Activated T-helper 2 cell treated with anti-CD3 and anti-CD28 coated beads, Interferon-gamma antibody, Interleukin-2, Interleukin-4, amounts not matched to agents 10 μg/mL and 5 μg/mL and 100 μg/mL, durations not matched to agents 14 hours and 24 hours and 36 hours (primary cell): ENCODE data around the gene TEX10. TPM values are rescaled to one million over a fixed set of nuclear protein-coding genes. Genes with fewer than 3 reads are reported as not detected.

ENCODE experiments used
- DNase-seq: peaks from one replicate; pipeline ENCODE4 v3.0.0; 2021; ENCODE audit warnings: low spot score
- H3K27ac Mint-ChIP-seq: one replicate; pipeline ENCODE4 v1.8.0; 2021; ENCODE audit warnings: mixed read lengths
- H3K27me3 Mint-ChIP-seq: one replicate; pipeline ENCODE4 v1.8.0; 2021; ENCODE audit warnings: low read depth, mixed read lengths
- H3K36me3 Mint-ChIP-seq: one replicate; pipeline ENCODE4 v1.8.0; 2021; ENCODE audit warnings: low read depth, mixed read lengths
- H3K4me1 Mint-ChIP-seq: one replicate; pipeline ENCODE4 v1.8.0; 2021; ENCODE audit warnings: low read depth, mixed read lengths
- H3K4me3 Mint-ChIP-seq: one replicate; pipeline ENCODE4 v1.8.0; 2021; ENCODE audit warnings: low read depth, mild to moderate bottlenecking, moderate library complexity, mixed read lengths
- H3K9me3 Mint-ChIP-seq: one replicate; pipeline ENCODE4 v1.8.0; 2021; ENCODE audit warnings: mixed read lengths
- intact Hi-C: fragments of 100-400 bp; cut with micrococcal nuclease; formaldehyde crosslinking; loops from one replicate; pipeline ENCODE4 v1.15.1; 2023
- total RNA-seq: library from RNA; stranded (reverse); gene quantifications from 2 replicates; pipeline ENCODE4 v1.2.3, GENCODE V29; 2022

Gene TEX10
- total RNA-seq, 1 donor from 2014 or later: 26.9 TPM

DNA sequence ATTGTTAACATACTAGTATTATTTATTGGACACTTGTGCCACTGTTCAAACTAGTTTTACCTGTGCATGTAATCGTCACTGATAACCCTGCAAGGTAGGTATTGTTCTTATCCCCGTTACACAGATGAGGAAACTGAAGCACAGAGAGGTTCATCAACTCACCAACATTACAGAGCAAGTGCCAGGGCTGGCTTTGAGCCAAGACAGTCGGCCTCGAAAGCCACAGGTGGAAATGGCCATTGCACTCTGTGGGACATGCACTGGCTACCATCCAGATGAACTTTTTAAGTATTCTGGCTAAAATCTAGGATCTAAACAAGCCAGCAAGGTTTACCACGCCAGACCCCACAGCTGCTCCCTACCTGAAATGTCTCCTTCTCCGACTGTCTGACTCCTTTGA, 57.9 kb downstream of the TEX10 start:
- Mint-ChIP-seq H3K4me1 (no peaks in the 10 kb centered on the region), H3K27ac (no peak overlapping the region), H3K27me3 (no peaks in the 10 kb centered on the region), H3K9me3 (no peaks in the 10 kb centered on the region), H3K4me3 (no peak overlapping the region), H3K36me3 (peaks cover 57% of the 10 kb centered on the region)
- intact Hi-C loops: no loop called here
- DNase-seq: no peak

DNA sequence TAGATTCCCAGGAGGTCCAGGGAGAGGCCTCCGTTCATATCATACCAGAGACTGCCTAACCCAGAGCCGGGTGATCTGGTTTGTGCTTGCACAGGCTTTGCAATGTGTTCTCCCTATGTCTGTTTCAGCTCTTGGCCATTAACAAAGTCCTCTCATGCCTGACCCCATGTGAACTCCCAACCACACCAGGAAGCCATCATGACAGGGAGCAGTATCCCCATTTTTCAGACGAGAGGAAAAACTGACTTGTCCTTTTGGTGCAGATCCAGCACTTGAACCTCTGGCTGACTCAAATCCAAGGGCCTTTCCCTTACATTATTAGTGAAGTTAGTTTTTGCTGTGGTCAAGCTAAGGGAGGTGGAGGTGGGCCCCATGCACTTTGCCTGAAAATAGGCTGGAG, 58.4 kb downstream of the TEX10 start:
- no peak for DNase-seq
- no peaks in the 10 kb centered on the region for H3K4me1 Mint-ChIP-seq
- no peak overlapping the region for H3K27ac Mint-ChIP-seq
- H3K9me3 Mint-ChIP-seq: no peaks in the 10 kb centered on the region
- peaks cover 57% of the 10 kb centered on the region for H3K36me3 Mint-ChIP-seq
- H3K4me3 Mint-ChIP-seq: no peak overlapping the region
- intact Hi-C loops: no loop called here
- H3K27me3 Mint-ChIP-seq: no peaks in the 10 kb centered on the region

DNA sequence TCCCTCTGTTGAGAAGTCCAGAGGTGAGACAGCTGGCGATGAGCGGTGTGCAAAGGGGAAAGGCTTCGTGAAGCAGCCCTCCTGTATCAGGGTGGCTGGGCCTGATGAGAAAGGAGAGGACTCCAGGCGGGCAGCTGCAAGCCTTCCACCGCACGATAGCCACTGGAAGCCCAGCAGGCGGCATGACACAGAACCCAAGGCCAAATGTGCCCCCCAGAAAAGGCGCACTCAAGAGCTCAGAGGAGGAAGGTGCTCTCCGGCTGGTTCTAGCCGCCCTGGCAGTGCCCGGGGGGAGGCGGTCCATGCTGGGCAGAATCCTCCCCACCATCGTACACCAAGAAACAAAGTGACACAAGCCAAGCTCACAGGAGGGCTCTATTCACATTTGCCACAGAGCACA, 60.3 kb downstream of the TEX10 start:
- Mint-ChIP-seq H3K27ac (no peak overlapping the region), H3K4me1 (no peaks in the 10 kb centered on the region), H3K4me3 (no peak overlapping the region), H3K9me3 (no peaks in the 10 kb centered on the region), H3K36me3 (peaks cover 57% of the 10 kb centered on the region), H3K27me3 (no peaks in the 10 kb centered on the region)
- intact Hi-C loops: no loop called here
- no peak for DNase-seq

DNA sequence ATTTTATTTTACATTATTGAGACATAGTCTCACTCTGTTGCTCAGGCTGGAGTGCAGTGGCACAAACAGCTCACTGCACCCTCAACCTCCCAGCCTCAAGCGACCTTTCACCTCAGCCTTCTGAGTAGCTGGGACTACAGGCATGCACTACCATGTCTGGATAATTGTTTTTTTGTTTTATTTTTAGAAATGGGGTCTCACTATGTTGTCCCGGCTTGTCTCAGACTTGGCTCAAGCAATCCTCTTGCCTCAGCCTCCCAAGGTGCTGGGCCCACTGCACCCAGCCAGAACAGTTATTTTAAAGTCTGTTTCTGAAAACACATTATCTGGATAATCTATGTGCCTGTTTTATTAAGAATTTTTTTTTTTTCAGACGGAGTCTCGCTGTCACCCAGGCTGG, 62.0 kb downstream of the TEX10 start:
- peaks cover under 1% of the 10 kb centered on the region for H3K9me3 Mint-ChIP-seq
- H3K36me3 Mint-ChIP-seq: peaks cover 67% of the 10 kb centered on the region
- no peak overlapping the region for H3K4me3 Mint-ChIP-seq
- no peak for DNase-seq
- no peaks in the 10 kb centered on the region for H3K4me1 Mint-ChIP-seq
- no peak overlapping the region for H3K27ac Mint-ChIP-seq
- no peaks in the 10 kb centered on the region for H3K27me3 Mint-ChIP-seq
- intact Hi-C loops: no loop called here

DNA sequence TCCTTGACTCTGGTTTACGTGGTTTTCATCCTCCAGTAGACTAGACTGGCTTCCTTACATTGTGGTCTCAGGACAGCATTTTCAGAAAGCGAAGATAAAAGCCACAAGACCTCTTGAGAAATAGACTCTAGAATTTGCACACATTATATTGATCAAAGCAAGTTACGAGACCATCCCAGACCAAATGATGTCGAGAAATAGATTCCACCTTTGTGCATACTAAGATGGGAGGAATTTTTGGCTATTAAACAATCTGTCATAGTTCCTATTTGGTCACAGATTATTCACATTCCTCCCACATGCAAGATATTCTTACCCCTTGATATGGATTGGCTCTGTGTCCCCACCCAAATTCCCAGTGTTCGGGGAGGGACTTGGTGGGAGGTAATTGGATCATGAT, 65.6 kb downstream of the TEX10 start:
- peaks cover 6% of the 10 kb centered on the region for H3K9me3 Mint-ChIP-seq
- no peaks in the 10 kb centered on the region for H3K27me3 Mint-ChIP-seq
- H3K4me3 Mint-ChIP-seq: no peak overlapping the region
- no peak for DNase-seq
- H3K4me1 Mint-ChIP-seq: no peaks in the 10 kb centered on the region
- intact Hi-C loops: no loop called here
- no peak overlapping the region for H3K27ac Mint-ChIP-seq
- peaks cover 67% of the 10 kb centered on the region for H3K36me3 Mint-ChIP-seq

DNA sequence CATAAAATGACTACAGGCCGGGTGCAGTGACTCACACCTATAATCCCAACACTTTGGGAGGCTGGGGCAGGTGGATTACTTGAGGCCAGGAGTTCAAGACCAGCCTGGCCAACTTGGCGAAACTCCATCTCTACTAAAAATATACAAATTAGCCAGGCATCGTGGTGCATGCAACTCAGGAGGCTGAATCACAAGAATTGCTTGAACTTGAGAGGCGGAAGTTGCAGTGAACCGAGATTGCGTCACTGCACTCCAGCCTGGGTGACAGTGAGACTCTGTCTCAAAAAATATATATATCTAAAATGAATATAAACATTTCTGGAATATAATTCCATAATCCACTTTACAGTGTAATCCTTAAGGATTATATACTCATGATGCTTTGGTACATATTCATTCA, 66.5 kb downstream of the TEX10 start:
- intact Hi-C loops: no loop called here
- no peaks in the 10 kb centered on the region for H3K4me1 Mint-ChIP-seq
- DNase-seq: no peak
- H3K4me3 Mint-ChIP-seq: no peak overlapping the region
- H3K9me3 Mint-ChIP-seq: peaks cover 6% of the 10 kb centered on the region
- no peaks in the 10 kb centered on the region for H3K27me3 Mint-ChIP-seq
- no peak overlapping the region for H3K27ac Mint-ChIP-seq
- peaks cover 57% of the 10 kb centered on the region for H3K36me3 Mint-ChIP-seq

DNA sequence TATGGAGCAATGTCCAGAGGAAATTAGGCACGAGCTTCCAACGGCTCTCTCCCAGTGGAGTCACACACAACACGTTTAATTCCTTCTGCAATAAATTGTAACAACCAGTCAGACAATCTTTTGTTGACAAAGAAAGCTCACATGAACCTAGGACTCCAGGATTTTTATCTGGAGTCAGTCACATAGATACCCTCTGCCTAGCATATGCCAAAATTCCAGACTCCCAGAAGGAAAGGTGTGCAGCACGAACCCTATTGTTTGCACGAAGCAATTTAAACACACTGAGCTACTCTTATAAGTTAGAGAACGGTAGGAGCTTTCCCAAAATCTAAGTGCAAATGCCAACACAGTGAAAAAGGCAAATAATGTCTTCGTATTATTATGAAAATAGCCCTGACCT, 67.1 kb downstream of the TEX10 start:
- no peak for DNase-seq
- peaks cover 6% of the 10 kb centered on the region for H3K9me3 Mint-ChIP-seq
- peaks cover 55% of the 10 kb centered on the region for H3K36me3 Mint-ChIP-seq
- no peak overlapping the region for H3K27ac Mint-ChIP-seq
- intact Hi-C loops: no loop called here
- no peaks in the 10 kb centered on the region for H3K27me3 Mint-ChIP-seq
- no peaks in the 10 kb centered on the region for H3K4me1 Mint-ChIP-seq
- H3K4me3 Mint-ChIP-seq: no peak overlapping the region

DNA sequence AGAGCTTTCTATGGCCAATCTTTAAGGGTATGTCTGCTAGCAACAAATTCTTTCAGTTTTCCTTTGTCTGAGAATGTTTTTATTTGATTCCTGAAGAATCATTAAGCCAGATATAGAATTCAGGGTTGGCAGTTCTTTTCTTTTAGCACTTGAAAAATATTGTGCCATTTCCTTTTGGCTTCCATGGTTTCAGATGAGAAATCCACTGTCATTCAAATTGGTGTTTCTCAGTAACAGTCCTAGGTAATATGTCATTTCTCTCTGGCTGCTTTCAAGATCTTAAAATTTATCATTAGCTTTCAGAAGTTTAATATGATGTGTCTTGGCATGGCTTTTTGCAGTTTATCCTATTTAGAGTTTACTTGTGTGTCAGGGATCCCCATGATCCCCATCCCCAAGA, 67.7 kb downstream of the TEX10 start:
- DNase-seq: no peak
- H3K27ac Mint-ChIP-seq: no peak overlapping the region
- no peak overlapping the region for H3K4me3 Mint-ChIP-seq
- H3K9me3 Mint-ChIP-seq: peaks cover 6% of the 10 kb centered on the region
- H3K36me3 Mint-ChIP-seq: peaks cover 53% of the 10 kb centered on the region
- intact Hi-C loops: no loop called here
- no peaks in the 10 kb centered on the region for H3K4me1 Mint-ChIP-seq
- no peaks in the 10 kb centered on the region for H3K27me3 Mint-ChIP-seq

DNA sequence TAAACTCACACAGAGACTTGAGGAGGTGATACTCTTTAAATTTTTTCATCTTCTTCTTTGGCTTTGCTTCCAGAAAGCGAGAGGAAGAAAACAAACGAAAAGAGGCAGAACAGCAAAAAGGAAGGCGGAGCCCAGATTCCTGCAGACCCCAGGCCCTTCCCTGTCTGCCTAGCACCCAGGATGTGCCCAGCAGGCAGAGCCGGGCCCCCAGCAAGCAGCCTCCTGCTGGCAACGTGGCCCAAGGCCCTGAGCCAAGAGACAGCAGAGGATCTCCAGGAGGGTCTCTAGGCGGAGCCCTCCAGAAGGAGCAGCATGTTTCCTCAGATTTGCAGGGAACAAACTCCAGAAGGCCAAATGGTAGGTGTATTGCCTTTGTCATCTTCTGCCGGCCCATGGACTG, 68.5 kb downstream of the TEX10 start:
- Mint-ChIP-seq H3K9me3 (peaks cover 6% of the 10 kb centered on the region), H3K4me1 (no peaks in the 10 kb centered on the region), H3K27ac (no peak overlapping the region), H3K36me3 (peaks cover 48% of the 10 kb centered on the region), H3K27me3 (no peaks in the 10 kb centered on the region), H3K4me3 (no peak overlapping the region)
- intact Hi-C loops: no loop called here
- no peak for DNase-seq

DNA sequence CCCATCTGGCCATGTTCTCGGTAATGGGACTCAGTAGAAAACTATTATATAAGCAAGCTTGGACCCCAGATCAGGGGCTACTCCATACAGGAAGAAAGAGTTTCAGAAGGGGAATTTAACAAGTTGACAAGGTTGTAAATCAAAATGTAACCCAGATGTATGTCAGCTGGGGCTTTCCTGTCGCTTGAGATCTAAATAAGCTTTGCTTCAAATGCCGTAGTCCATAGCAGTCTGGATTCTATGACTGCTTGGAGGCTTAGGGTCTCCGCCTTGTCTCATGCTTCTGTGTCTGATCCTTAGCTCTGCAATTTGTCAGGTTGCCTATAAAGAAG, 70.4 kb downstream of the TEX10 start:
- Mint-ChIP-seq H3K36me3 (peaks cover 39% of the 10 kb centered on the region), H3K9me3 (peaks cover 6% of the 10 kb centered on the region), H3K27ac (no peak overlapping the region), H3K4me3 (no peak overlapping the region), H3K4me1 (peaks cover under 1% of the 10 kb centered on the region), H3K27me3 (no peaks in the 10 kb centered on the region)
- DNase-seq: no peak
- intact Hi-C loops: no loop called here

DNA sequence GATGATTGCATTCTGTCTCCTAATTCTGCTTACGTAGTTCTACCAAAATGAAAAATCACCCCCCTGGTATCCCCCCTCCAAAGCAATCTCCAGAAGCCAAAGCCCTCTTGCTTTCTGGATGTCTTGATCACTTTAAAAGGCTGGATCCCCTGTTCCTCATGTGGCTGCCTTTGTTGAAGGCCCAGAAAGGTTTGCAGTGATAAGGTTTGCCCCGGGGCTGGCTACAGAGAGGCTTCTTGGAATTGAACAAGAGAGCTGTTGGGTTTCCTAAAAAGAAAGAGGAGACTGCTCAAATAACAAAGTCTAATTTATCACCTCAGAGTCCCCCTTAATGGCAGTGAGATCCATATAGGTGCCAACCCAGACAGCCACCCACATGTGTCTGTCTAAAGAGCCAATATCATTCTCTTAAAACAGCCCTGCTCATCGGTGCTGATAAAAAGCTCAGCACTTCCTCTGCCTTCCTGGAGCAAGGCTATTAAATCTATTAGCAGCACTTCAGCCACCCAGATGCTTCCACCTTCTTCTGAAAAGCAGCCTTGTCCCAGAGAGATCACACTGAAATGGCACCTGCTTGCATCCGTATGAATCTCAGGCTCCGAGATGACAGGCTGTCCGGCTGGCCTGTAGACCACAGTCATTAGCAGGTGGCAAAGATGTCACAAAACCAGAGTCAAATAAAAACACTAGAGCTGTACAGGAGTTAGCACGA, 70.9 kb downstream of the TEX10 start:
- no peak overlapping the region for H3K4me3 Mint-ChIP-seq
- H3K36me3 Mint-ChIP-seq: peaks cover 41% of the 10 kb centered on the region
- intact Hi-C loops: no loop called here
- no peak overlapping the region for H3K27ac Mint-ChIP-seq
- peaks cover 6% of the 10 kb centered on the region for H3K9me3 Mint-ChIP-seq
- H3K27me3 Mint-ChIP-seq: no peaks in the 10 kb centered on the region
- peaks cover 5% of the 10 kb centered on the region for H3K4me1 Mint-ChIP-seq
- DNase-seq: no peak

DNA sequence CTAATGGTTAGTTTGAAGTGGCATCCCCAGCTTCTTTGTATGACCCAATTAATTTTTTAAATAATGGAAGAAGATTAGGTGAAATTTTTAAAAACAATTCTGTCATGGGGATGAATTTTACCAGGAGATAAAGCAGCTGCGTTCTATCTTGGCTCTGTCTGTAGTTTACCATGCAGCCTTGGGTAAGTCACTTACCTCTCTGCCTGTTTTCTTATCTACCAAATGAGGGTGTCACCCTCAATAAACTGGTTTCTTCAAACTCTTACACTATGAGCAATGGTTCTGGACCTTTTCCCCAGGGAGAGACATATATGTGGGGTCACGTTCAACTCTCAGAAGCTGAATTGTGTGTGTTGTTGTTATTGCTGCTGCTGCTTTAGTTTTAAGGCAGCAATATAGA, 71.7 kb downstream of the TEX10 start:
- H3K27ac Mint-ChIP-seq: no peak overlapping the region
- no peak overlapping the region for H3K4me3 Mint-ChIP-seq
- H3K27me3 Mint-ChIP-seq: no peaks in the 10 kb centered on the region
- intact Hi-C loops: no loop called here
- H3K4me1 Mint-ChIP-seq: peaks cover 7% of the 10 kb centered on the region
- peaks cover 6% of the 10 kb centered on the region for H3K9me3 Mint-ChIP-seq
- H3K36me3 Mint-ChIP-seq: peaks cover 42% of the 10 kb centered on the region
- no peak for DNase-seq

DNA sequence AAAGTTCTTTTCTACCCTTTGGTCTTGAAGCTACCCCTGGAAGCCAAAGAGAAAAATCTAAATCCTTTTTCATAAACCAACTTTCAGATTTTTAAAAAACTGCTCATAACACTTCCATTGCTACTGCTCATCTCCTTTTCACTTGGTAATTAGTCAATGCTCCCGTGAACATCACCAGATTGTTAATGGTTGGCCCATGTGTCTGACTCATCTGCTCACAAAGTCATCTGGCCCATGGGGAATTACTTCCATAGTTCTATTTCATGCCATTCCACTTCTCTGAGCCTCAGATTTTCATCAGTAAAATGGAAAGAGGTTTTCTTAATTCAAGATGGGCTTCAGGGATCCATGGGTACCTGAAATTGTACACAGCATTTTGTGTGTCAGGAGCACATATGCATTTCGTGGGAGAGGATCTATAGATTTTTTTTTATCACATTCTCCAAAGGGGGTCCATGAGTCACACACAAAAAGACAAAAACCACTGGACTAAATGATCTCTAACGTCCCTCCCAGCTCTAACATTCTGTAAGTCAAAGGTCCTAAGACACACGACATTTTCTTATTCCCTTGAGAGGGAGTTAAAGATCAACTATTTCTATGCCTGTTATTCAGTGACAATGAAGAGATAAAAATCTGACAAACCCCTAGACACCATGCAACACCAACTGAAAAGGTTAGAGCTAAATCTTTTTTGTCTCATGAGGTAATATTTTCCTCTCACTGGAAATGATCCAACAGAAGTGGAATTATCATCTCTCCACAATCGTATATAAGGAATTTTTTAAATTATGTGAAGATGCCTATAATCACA, 75.4 kb downstream of the TEX10 start:
- no peak for DNase-seq
- intact Hi-C loops: no loop called here
- no peak overlapping the region for H3K27ac Mint-ChIP-seq

More for the DNA sequence above, 75.4 kb downstream of the TEX10 start:
- H3K4me3 Mint-ChIP-seq: no peak overlapping the region
- H3K36me3 Mint-ChIP-seq: peaks cover 33% of the 10 kb centered on the region
- peaks cover 7% of the 10 kb centered on the region for H3K4me1 Mint-ChIP-seq
- no peaks in the 10 kb centered on the region for H3K9me3 Mint-ChIP-seq
- H3K27me3 Mint-ChIP-seq: no peaks in the 10 kb centered on the region
